Activated naive CD8-positive, alpha-beta T cell treated with anti-CD3 and anti-CD28 coated beads for 36 hours (primary cell): ENCODE data around the gene RETREG2. TPM values are rescaled to one million over a fixed set of nuclear protein-coding genes. Genes with fewer than 3 reads are reported as not detected.
A peak's percentile ranks its signal among the peaks of the same experiment; 100 is the strongest.

Experiments used
- DNase-seq: peaks from one replicate; pipeline ENCODE4 v3.0.0; 2021
- H3K27ac Mint-ChIP-seq: one replicate; pipeline ENCODE4 v1.8.0; 2022; ENCODE audit warnings: mild to moderate bottlenecking, moderate library complexity, mixed read lengths
- H3K27me3 Mint-ChIP-seq: one replicate; pipeline ENCODE4 v1.8.0; 2022; ENCODE audit warnings: mild to moderate bottlenecking, mixed read lengths
- H3K36me3 Mint-ChIP-seq: one replicate; pipeline ENCODE4 v1.8.0; 2021; ENCODE audit warnings: mild to moderate bottlenecking, mixed read lengths
- H3K4me1 Mint-ChIP-seq: one replicate; pipeline ENCODE4 v1.8.0; 2021; ENCODE audit warnings: mixed read lengths
- H3K4me3 Mint-ChIP-seq: one replicate; pipeline ENCODE4 v1.8.0; 2022; ENCODE audit warnings: mild to moderate bottlenecking, moderate library complexity, mixed read lengths
- H3K9me3 Mint-ChIP-seq: one replicate; pipeline ENCODE4 v1.8.0; 2022; ENCODE audit warnings: mixed read lengths
- total RNA-seq, 2 experiments: library from RNA; stranded (reverse); gene quantifications; one replicate each; pipeline ENCODE4 v1.2.3, GENCODE V29; 2021

RETREG2 gene, protein sequence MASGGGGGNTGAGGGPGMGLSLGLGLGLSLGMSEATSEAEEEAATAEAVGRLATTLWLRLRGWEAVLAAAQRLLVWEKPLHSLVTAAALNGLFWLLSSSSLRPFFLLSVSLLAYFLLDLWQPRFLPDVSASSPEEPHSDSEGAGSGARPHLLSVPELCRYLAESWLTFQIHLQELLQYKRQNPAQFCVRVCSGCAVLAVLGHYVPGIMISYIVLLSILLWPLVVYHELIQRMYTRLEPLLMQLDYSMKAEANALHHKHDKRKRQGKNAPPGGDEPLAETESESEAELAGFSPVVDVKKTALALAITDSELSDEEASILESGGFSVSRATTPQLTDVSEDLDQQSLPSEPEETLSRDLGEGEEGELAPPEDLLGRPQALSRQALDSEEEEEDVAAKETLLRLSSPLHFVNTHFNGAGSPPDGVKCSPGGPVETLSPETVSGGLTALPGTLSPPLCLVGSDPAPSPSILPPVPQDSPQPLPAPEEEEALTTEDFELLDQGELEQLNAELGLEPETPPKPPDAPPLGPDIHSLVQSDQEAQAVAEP
- total RNA-seq = 10 to 100 TPM; 54.2 to 57.7 TPM

DNA sequence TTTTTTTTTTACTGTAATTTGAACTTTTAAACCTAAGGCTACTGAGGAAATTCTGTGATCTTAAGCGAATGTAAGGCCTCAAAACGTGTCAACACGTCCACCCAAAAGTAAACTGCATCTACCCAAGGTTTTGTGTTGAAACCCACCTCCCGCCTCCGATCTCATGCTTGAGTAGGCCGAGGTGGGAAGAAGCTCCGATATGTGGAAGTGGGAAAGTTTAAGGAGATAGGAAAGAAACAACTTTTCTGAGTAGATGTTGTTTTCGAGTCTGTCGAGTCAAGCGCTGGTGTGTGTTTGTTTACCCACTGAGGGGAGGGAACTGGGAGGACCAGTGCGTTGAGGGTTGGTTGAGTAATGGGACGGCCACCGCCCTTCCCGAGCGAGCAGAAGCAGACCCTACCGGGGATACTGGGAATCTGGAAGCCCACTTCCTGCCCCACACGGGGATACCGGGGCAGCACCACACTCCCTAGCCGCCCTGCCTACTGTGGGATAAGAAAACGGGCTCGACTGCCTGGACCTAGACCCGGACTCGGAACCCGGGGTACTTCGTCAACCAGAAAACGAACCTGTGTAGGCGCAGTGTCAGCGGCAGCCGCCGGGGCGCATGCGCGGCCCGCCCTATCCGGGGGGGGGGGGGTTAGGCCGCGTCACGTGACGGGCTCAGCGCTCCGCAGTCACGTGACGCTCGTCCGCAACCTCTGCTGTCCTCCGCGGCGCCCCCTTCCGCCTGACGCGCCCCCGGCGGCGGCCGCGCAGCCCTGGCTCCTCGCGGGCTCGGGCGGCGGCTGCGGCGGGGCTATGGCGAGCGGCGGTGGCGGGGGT is at the start of gene RETREG2:
TSS of gene RETREG2 (plus strand) at position 724 of the 825 bp plus-strand sequence. CDS start at position 802, 78 bp downstream.
- Mint-ChIP-seq H3K4me3 (peak within 1 kb of the TSS; percentile 90), H3K4me1 (peaks cover 58% of the 10 kb centered on the region), H3K27me3 (no peaks in the 10 kb centered on the region), H3K9me3 (no peaks in the 10 kb centered on the region), H3K27ac (peak within 1 kb of the TSS; percentile 96), H3K36me3 (peaks cover 15% of the 10 kb centered on the region)
- peak; percentile 86 for DNase-seq

DNA sequence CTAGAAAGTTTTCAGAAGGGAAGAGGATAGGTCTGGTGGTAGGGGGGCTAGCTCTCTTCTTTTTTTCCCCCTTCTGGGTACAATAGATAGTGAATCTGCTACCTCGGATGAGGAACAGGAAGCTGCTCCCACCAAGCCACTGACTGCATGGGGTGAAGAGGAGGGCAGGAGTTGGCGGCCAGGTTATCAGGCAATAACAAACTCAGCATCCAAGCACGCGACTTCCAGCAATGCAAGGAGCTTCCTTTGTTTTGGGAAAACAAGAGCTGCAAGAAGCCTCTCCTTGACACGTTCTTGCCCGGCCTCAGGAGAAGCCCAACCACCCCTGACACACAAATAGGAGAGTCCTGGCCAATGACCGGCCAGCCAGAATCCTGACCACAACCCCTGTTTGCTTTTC is 49.7 kb upstream of the RETREG2 start:
- no peaks in the 10 kb centered on the region for H3K9me3 Mint-ChIP-seq
- no peaks in the 10 kb centered on the region for H3K27me3 Mint-ChIP-seq
- no peak overlapping the region for H3K27ac Mint-ChIP-seq
- H3K4me3 Mint-ChIP-seq = no peak overlapping the region
- H3K4me1 Mint-ChIP-seq = peaks cover 15% of the 10 kb centered on the region
- H3K36me3 Mint-ChIP-seq = peaks cover 8% of the 10 kb centered on the region
- no peak for DNase-seq

DNA sequence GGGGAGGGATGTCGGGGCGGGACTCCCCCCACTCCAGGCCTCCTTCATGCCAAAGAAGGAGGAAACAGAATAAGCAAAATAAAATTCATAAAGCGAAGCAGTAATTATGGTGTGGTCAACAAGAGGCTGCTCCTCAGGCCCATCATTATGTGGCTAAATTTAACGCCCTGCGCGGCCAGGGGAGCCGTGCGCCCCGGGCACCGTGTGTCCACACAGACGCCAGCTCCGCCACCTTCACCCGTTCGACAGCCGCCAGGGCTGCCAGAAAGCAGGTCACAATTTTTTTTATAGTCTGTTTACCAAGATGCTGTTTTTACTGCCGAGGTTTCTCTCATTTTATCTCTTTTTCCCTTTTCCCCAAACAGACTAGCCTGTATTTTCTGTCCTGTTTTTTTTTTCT is 48.5 kb upstream of the RETREG2 start:
- no peaks in the 10 kb centered on the region for H3K27me3 Mint-ChIP-seq

DNA sequence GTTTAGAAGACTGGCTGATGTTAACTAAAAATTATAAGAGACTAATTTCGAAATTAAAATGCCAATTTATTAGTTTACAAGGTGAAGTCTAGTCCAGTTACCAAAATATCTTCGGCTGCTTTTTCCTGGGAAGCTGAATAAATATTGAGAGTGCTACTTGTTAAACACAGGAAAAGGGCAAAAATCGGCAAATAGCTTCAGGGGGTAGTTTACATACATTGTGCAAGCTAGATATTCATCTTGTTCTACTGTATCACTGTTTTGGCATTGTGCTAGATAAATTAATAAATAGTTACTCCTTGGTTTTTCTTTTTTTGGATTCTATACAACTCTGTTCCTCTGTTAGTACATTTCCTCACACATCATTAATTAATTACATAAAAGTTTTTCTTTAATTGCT is 46.7 kb upstream of the RETREG2 start:
- no peaks in the 10 kb centered on the region for H3K9me3 Mint-ChIP-seq
- H3K36me3 Mint-ChIP-seq = peaks cover 6% of the 10 kb centered on the region
- DNase-seq = no peak
- H3K4me1 Mint-ChIP-seq = peaks cover 3% of the 10 kb centered on the region
- no peak overlapping the region for H3K4me3 Mint-ChIP-seq
- H3K27me3 Mint-ChIP-seq = no peaks in the 10 kb centered on the region
- H3K27ac Mint-ChIP-seq = no peak overlapping the region

More for the DNA sequence above, 48.5 kb upstream of the RETREG2 start:
- Mint-ChIP-seq H3K27ac (no peak overlapping the region), H3K9me3 (no peaks in the 10 kb centered on the region), H3K4me1 (peaks cover 10% of the 10 kb centered on the region), H3K36me3 (peaks cover 8% of the 10 kb centered on the region), H3K4me3 (no peak overlapping the region)
- no peak for DNase-seq

DNA sequence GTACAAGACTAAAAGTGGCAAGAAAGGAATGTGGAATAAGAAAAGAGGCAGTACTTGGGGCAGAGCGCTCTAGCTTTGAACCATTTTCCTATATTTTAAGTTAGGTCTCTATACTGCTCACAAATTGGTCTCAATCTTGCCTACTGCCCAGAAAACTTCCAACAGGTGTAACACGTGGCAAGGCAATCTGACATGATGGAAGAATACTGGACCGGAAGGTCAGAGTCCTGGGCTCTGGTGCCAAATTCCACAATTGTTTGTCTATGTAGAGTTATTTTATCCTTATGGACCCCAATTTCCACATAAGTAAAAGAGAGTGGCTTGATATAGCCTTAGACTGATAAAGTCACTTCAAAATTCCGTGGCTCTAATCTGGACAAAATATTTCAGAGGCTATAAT is 46.3 kb upstream of the RETREG2 start:
- H3K27ac Mint-ChIP-seq = no peak overlapping the region

DNA sequence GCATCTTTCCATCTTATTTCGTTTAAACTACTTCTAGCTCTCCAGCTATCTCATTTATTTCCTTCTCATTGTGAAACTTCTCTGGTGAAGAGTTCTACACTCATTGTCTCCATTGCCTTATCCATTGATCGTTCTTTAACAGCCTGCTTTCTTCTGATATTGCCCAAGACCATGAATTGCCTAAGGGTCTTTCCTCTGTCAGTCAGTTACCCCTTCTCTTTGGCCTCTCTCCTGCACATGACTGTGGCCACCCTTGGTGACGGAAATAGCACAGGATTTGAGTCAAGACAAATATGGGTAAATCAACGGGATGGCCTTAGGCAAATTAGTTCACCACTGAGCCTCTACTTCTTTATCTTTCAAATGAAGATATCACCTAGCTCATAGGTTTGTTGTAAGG is 44.1 kb upstream of the RETREG2 start:
- H3K36me3 Mint-ChIP-seq = peaks cover 7% of the 10 kb centered on the region

More for the DNA sequence above, 46.3 kb upstream of the RETREG2 start:
- no peaks in the 10 kb centered on the region for H3K27me3 Mint-ChIP-seq
- peaks cover 3% of the 10 kb centered on the region for H3K4me1 Mint-ChIP-seq
- H3K36me3 Mint-ChIP-seq = peaks cover 6% of the 10 kb centered on the region
- H3K4me3 Mint-ChIP-seq = no peak overlapping the region
- no peak for DNase-seq
- no peaks in the 10 kb centered on the region for H3K9me3 Mint-ChIP-seq

DNA sequence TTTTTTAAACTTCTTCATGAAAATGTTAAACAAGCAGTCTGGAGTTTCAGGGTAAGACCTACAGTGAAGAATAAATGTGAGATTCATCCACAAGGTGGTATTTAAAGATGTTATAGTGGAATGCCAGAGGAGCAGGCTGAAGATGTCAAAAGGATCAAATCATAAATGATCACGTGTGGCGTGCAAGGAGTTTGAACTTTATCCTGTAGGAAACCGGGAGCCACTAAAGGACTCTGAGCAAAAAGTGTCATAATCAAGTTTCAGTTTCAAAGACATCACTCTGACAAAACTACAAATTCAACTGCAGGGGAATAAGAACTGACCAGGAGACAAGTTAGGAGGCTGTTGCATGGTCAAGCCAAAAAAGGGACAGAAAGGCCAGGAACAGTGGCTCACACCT is 37.4 kb upstream of the RETREG2 start:
- no peaks in the 10 kb centered on the region for H3K27me3 Mint-ChIP-seq
- DNase-seq = no peak
- no peak overlapping the region for H3K4me3 Mint-ChIP-seq
- no peak overlapping the region for H3K27ac Mint-ChIP-seq
- H3K9me3 Mint-ChIP-seq = no peaks in the 10 kb centered on the region
- no peaks in the 10 kb centered on the region for H3K4me1 Mint-ChIP-seq
- H3K36me3 Mint-ChIP-seq = peaks cover 11% of the 10 kb centered on the region

More for the DNA sequence above, 44.1 kb upstream of the RETREG2 start:
- H3K27me3 Mint-ChIP-seq = no peaks in the 10 kb centered on the region
- H3K4me1 Mint-ChIP-seq = peaks cover 3% of the 10 kb centered on the region
- no peak overlapping the region for H3K27ac Mint-ChIP-seq
- no peak for DNase-seq
- H3K4me3 Mint-ChIP-seq = no peak overlapping the region
- no peaks in the 10 kb centered on the region for H3K9me3 Mint-ChIP-seq

DNA sequence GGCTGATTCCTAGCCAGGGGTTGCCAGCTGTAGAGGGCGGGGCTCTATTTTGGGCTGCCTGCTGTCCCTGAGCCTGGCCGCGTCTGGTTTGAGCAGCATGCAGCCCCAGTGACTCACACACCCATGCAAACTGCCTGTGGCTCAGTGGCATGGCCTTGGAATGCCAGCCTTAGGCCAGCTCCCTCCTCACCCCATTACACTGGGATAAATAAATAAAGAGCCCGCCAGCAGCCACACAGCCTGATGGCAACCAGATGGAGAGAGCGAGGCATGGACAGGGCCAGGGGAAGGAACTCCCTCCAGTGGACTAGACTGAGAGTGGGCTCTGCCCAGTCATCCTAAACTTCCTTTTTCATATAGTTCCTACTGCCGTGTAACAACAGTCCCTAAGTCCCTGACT is 35.7 kb upstream of the RETREG2 start:
- Mint-ChIP-seq H3K27me3 (no peaks in the 10 kb centered on the region), H3K36me3 (peaks cover 17% of the 10 kb centered on the region), H3K27ac (no peak overlapping the region)

DNA sequence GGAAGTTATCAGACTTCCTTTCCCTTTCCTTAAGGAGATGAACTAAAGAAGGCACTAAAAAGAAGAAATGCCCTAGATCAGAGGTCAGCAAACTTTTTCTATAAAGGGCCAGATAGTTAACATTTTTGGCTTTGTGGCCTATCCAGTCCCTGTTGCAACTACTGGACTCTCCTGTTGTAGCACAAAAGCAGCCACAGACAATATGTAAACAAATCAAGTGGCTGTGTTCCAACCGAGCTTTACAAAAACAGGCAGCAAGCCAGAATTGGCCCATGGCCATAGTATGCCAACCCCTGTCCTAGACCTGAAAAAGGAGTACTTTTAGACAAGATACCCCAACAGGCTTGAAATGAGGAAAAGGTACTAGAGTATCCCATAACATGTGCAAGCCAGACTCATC is 28.4 kb upstream of the RETREG2 start:
- H3K27ac Mint-ChIP-seq = no peak overlapping the region
- peaks cover 16% of the 10 kb centered on the region for H3K36me3 Mint-ChIP-seq
- no peak overlapping the region for H3K4me3 Mint-ChIP-seq
- no peaks in the 10 kb centered on the region for H3K27me3 Mint-ChIP-seq
- no peaks in the 10 kb centered on the region for H3K9me3 Mint-ChIP-seq
- no peak for DNase-seq
- H3K4me1 Mint-ChIP-seq = no peaks in the 10 kb centered on the region

More for the DNA sequence above, 35.7 kb upstream of the RETREG2 start:
- no peak for DNase-seq
- H3K9me3 Mint-ChIP-seq = no peaks in the 10 kb centered on the region
- H3K4me1 Mint-ChIP-seq = no peaks in the 10 kb centered on the region
- no peak overlapping the region for H3K4me3 Mint-ChIP-seq

DNA sequence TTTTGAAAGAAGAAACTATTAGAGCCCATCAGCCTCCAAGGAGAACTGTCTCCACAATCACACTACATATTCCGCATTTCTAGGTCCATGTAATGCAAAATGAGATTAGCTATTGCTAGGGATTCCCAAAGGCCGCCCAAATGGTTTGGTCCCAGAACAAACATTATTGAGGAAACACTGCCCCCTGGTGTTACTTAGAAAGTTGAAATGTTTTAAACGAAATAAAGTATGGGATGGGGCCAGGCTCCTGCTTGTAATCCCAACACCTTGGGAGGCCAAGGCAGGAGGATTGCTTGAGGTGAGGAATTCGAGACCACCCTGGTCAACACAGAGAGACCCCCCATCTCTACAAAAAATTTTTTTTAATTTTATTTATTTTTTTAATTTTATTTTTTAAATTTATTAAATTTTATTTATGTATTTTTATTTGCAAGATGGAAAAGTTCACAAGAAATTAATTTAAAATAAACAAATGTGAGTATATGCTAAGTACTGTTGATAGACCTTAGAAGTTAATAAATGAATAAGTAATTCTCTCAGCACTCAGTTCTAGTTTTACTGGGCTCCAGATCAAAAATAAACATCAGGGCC is 22.9 kb upstream of the RETREG2 start:
- H3K27me3 Mint-ChIP-seq = no peaks in the 10 kb centered on the region
- H3K9me3 Mint-ChIP-seq = no peaks in the 10 kb centered on the region
- H3K27ac Mint-ChIP-seq = no peak overlapping the region
- DNase-seq = no peak
- H3K4me1 Mint-ChIP-seq = peaks cover 6% of the 10 kb centered on the region
- H3K36me3 Mint-ChIP-seq = peaks cover 9% of the 10 kb centered on the region
- no peak overlapping the region for H3K4me3 Mint-ChIP-seq

DNA sequence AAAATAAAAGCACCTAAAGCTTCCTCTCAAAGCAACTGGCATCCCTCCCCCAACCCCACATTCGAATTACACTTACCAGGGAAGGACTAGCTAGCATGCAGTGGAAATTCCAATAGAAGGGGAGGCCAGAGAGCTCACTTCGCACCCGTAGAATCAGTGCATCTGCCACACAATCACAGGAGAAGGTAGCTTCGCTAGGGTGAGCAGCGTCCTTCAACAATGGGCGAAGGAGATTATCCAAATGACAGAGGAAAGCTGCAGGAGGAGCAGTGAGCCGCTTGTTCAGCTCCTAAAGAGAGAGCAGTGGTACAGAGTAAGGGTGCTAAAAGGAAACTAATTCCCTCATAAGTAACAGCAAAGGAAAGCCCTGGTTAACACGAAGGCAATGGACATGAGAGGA is 20.7 kb upstream of the RETREG2 start:
- DNase-seq = no peak
- peaks cover 4% of the 10 kb centered on the region for H3K36me3 Mint-ChIP-seq
- H3K27me3 Mint-ChIP-seq = no peaks in the 10 kb centered on the region
- H3K27ac Mint-ChIP-seq = no peak overlapping the region
- H3K4me1 Mint-ChIP-seq = peaks cover 17% of the 10 kb centered on the region
- H3K9me3 Mint-ChIP-seq = no peaks in the 10 kb centered on the region
- no peak overlapping the region for H3K4me3 Mint-ChIP-seq

DNA sequence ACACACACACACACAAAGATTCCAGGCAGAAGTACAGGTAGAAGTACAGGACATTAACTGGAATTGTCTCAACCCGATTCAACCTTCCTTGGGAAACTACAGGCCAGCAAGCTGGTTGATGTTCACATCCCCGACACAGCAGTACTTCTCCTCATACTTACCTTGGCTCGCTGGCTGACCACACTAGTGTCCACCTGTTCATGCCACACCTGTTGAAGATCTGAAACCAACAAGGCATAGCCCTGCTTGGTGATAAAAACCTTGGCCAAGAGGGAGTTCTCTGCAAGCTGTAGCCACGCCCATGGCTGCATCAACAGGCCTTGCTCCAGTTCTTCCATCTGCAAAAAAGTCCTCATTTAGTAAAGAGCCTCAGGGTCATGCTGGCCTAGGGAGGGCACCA is 20.1 kb upstream of the RETREG2 start:
- no peaks in the 10 kb centered on the region for H3K27me3 Mint-ChIP-seq
- no peak overlapping the region for H3K27ac Mint-ChIP-seq
- H3K4me3 Mint-ChIP-seq = no peak overlapping the region
- peaks cover 4% of the 10 kb centered on the region for H3K36me3 Mint-ChIP-seq
- peaks cover 17% of the 10 kb centered on the region for H3K4me1 Mint-ChIP-seq
- DNase-seq = no peak
- H3K9me3 Mint-ChIP-seq = no peaks in the 10 kb centered on the region

DNA sequence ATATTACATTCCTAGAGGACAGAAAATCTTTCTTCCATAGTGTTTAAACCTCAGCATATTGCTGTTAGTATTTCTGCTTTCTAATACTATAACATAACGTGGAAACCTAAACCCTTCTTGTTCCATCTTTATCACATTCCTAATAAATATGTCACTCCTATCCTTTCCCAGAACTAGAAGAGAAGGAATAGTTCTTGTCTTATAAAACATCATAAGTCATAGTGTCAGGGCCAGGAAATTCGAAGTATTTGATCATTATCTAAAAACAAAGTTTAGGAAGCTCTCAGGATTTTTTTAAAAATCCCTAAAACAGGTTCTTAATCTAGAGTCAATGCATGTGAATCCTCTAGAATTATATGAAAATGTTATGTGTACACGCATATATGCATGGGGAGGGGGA is 19.5 kb upstream of the RETREG2 start:
- H3K36me3 Mint-ChIP-seq = peaks cover 4% of the 10 kb centered on the region
- H3K4me3 Mint-ChIP-seq = no peak overlapping the region
- no peaks in the 10 kb centered on the region for H3K27me3 Mint-ChIP-seq
- H3K9me3 Mint-ChIP-seq = no peaks in the 10 kb centered on the region
- DNase-seq = no peak
- H3K4me1 Mint-ChIP-seq = peaks cover 17% of the 10 kb centered on the region
- H3K27ac Mint-ChIP-seq = no peak overlapping the region

DNA sequence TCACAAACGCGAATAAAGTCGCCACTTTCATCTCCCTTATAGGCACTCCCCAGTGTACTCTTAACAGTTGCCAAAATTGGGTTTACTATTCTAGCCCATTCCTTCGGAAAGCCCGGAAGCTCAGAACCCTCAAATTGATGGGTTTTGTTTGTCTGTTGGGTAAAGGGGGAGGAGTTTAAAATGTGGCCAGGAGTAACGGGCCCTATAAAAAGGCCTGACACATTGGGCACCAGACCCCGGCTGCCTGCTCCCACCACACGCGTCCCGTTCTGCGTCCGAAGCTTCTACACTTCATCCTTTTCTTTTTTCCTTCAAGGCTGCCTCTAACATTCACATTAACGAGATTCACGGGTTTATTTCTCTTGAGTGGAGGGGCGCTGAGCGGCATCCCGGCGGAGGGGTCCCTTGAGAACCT is 18.3 kb upstream of the RETREG2 start:
- DNase-seq = no peak
- H3K4me3 Mint-ChIP-seq = peak overlapping the region; percentile 92
- no peaks in the 10 kb centered on the region for H3K27me3 Mint-ChIP-seq
- H3K27ac Mint-ChIP-seq = peak overlapping the region; percentile 94
- H3K9me3 Mint-ChIP-seq = no peaks in the 10 kb centered on the region
- peaks cover 4% of the 10 kb centered on the region for H3K36me3 Mint-ChIP-seq
- peaks cover 17% of the 10 kb centered on the region for H3K4me1 Mint-ChIP-seq
